Liver (tissue), 9 donors: ENCODE measurements around the gene KCNA2. TPM values are rescaled to one million over a fixed set of nuclear protein-coding genes. Genes with fewer than 3 reads are reported as not detected.

ENCODE experiments used
- DNase-seq: peaks from one replicate; pipeline ENCODE4 v3.0.0-alpha.2; 2017; ENCODE audit warnings: low spot score
- H3K27ac ChIP-seq, 2 donors: one replicate each; pipeline ENCODE4 v1.7.0; 2013; ENCODE audit warnings: inconsistent platforms in 2 of 2, low read length in 2 of 2, control low read depth in 1 of 2, low read depth in 1 of 2, mild to moderate bottlenecking in 1 of 2
- H3K27me3 ChIP-seq, 4 donors: one replicate each; pipeline versions ENCODE4 v1.6.1 to v1.7.0; 2013; ENCODE audit warnings: low read length in 3 of 4, inconsistent platforms in 1 of 4, mild to moderate bottlenecking in 1 of 4, moderate library complexity in 1 of 4; ENCODE audit not compliant: control insufficient read depth in 4 of 4, insufficient read depth in 4 of 4
- H3K36me3 ChIP-seq, 4 donors: one replicate each; pipeline versions ENCODE4 v1.6.1 to v1.7.0; 2013; ENCODE audit warnings: low read length in 3 of 4, mild to moderate bottlenecking in 3 of 4, low read depth in 1 of 4, moderate library complexity in 1 of 4; ENCODE audit not compliant: control insufficient read depth in 4 of 4, insufficient read depth in 3 of 4
- H3K4me1 ChIP-seq, 4 donors: one replicate each; pipeline versions ENCODE4 v1.6.1 to v1.7.0; 2013; ENCODE audit warnings: low read length in 3 of 4, mild to moderate bottlenecking in 3 of 4, moderate library complexity in 1 of 4; ENCODE audit not compliant: control insufficient read depth in 4 of 4, insufficient read depth in 4 of 4
- H3K4me3 ChIP-seq, 3 donors: one replicate each; pipeline versions ENCODE4 v1.6.1 to v1.7.0; 2013; ENCODE audit warnings: low read length in 3 of 3, control low read depth in 1 of 3, low read depth in 1 of 3, mild to moderate bottlenecking in 1 of 3
- H3K9ac ChIP-seq, 2 donors: one replicate each; pipeline ENCODE4 v1.7.0; 2013; ENCODE audit warnings: low read length in 2 of 2, mild to moderate bottlenecking in 2 of 2, moderate library complexity in 2 of 2, control low read depth in 1 of 2, low read depth in 1 of 2
- H3K9me3 ChIP-seq, 4 donors: one replicate each; pipeline versions ENCODE4 v1.6.1 to v1.7.0; 2013; ENCODE audit warnings: low read length in 3 of 4; ENCODE audit not compliant: control insufficient read depth in 4 of 4
- EGR1 ChIP-seq, 2 donors: IDR thresholded peaks; 2 replicates each; pipeline ENCODE4 v1.6.1; 2016 to 2018; ENCODE audit warnings: antibody characterized with exemption in 2 of 2, low read depth in 2 of 2
- FOXA2 ChIP-seq: IDR thresholded peaks from 2 replicates; pipeline ENCODE4 v1.6.1; 2016; ENCODE audit warnings: antibody characterized with exemption
- GABPA ChIP-seq, 2 donors: IDR thresholded peaks in 1 of 2; conservative IDR thresholded peaks in 1 of 2; 2 replicates each; pipeline ENCODE4 v1.6.1; 2016; ENCODE audit warnings: antibody characterized with exemption in 2 of 2, mild to moderate bottlenecking in 1 of 2, moderate library complexity in 1 of 2
- HNF4A ChIP-seq, 2 donors: conservative IDR thresholded peaks; 2 replicates each; pipeline ENCODE4 v1.6.1; 2016; ENCODE audit warnings: antibody characterized with exemption in 2 of 2, mild to moderate bottlenecking in 2 of 2
- HNF4G ChIP-seq: IDR thresholded peaks from 2 replicates; pipeline ENCODE4 v1.6.1; 2016; ENCODE audit warnings: antibody characterized with exemption
- JUND ChIP-seq, 2 donors: IDR thresholded peaks; 2 replicates each; pipeline ENCODE4 v1.6.1; 2016; ENCODE audit warnings: antibody characterized with exemption in 2 of 2
- MAX ChIP-seq: IDR thresholded peaks from 2 replicates; pipeline ENCODE4 v1.6.1; 2016; ENCODE audit warnings: antibody characterized with exemption
- NR2F2 ChIP-seq: IDR thresholded peaks from 2 replicates; pipeline ENCODE4 v1.6.1; 2016; ENCODE audit warnings: antibody characterized with exemption
- RAD21 ChIP-seq, 2 donors: IDR thresholded peaks; 2 replicates each; pipeline ENCODE4 v1.6.1; 2016; ENCODE audit warnings: antibody characterized with exemption in 2 of 2, mild to moderate bottlenecking in 2 of 2
- RXRA ChIP-seq, 2 donors: IDR thresholded peaks; 2 replicates each; pipeline ENCODE4 v1.6.1; 2017 to 2018; ENCODE audit warnings: antibody characterized with exemption in 2 of 2, mild to moderate bottlenecking in 1 of 2
- SP1 ChIP-seq: IDR thresholded peaks from 2 replicates; pipeline ENCODE4 v1.6.1; 2018; ENCODE audit warnings: antibody characterized with exemption, mild to moderate bottlenecking
- TAF1 ChIP-seq: conservative IDR thresholded peaks from 2 replicates; pipeline ENCODE4 v1.6.1; 2016; ENCODE audit warnings: antibody characterized with exemption, mild to moderate bottlenecking
- YY1 ChIP-seq: IDR thresholded peaks from 2 replicates; pipeline ENCODE4 v1.6.1; 2016; ENCODE audit warnings: antibody characterized with exemption, mild to moderate bottlenecking
- ZBTB33 ChIP-seq: IDR thresholded peaks from 2 replicates; pipeline ENCODE4 v1.6.1; 2016; ENCODE audit warnings: antibody characterized with exemption
- WGBS: extraction: QIAGEN DNeasy Blood & Tissue Kit; methylation state at CpG from one replicate; pipeline ENCODE4 v1.1.7; 2013; 5-methylcytosine and 5-hydroxymethylcytosine counted together
- polyA plus RNA-seq, 2 donors: library from polyadenylated mRNA; stranded (reverse) in 1 of 2; unstranded in 1 of 2; fragments of 200-250 nt in 1 of 2; fragments of >200 nt in 1 of 2; fragmentation: Nextera tagmentation in 1 of 2; extraction: Ambion mirVana in 1 of 2; gene quantifications; one replicate each; pipeline versions ENCODE4 v1.2.1 to v1.2.3, GENCODE V29; 2013 to 2015
- total RNA-seq, 2 donors: library from RNA; depleted of rRNA; stranded (reverse); fragments of >200 nt; gene quantifications; one replicate each; pipeline ENCODE4 v1.2.3, GENCODE V29; 2014
- donor health status: healthy.
- donor health status: healthy.
- donor health status: healthy.
- donor health status: healthy.
- donor health status: healthy.

Gene KCNA2
- total and polyA plus RNA-seq, 4 donors, result 0.02 to 0.08 TPM; not detected in 2

GRCh38 chr1:110634086-110634454 lies 27.9 kb upstream of the KCNA2 start:
- TF ChIP-seq RAD21 (IDR thresholded peaks at IDR 0.05) (no peak), ZBTB33 (no peak)
- H3K27me3 ChIP-seq, result no peaks in the 10 kb centered on the region
- no peak overlapping the region for H3K4me3 ChIP-seq
- no peak overlapping the region for H3K27ac ChIP-seq
- H3K9ac ChIP-seq, result no peak overlapping the region
- no peaks in the 10 kb centered on the region for H3K9me3 ChIP-seq
- 44% methylated on average over 1 of the region's 1 CpG for WGBS
- H3K4me1 ChIP-seq, result no peaks in the 10 kb centered on the region
- no peaks in the 10 kb centered on the region for H3K36me3 ChIP-seq
- no peak for DNase-seq

GRCh38 chr1:110633646-110634030 lies 27.5 kb upstream of the KCNA2 start:
- Histone ChIP-seq H3K36me3 (no peaks in the 10 kb centered on the region), H3K4me3 (no peak overlapping the region), H3K9me3 (no peaks in the 10 kb centered on the region), H3K9ac (no peak overlapping the region), H3K27ac (no peak overlapping the region), H3K27me3 (no peaks in the 10 kb centered on the region), H3K4me1 (no peaks in the 10 kb centered on the region)
- TF ChIP-seq RXRA (IDR thresholded peaks at IDR 0.05) (no peak), MAX (no peak), HNF4G (no peak), FOXA2 (no peak), YY1 (no peak), JUND (IDR thresholded peaks at IDR 0.05) (no peak), NR2F2 (no peak), HNF4A (conservative IDR thresholded peaks at IDR 0.05) (no peak)
- 67% methylated on average over 2 of the region's 2 CpGs for WGBS
- DNase-seq, result no peak

- no peak for DNase-seq
- WGBS, result 68% methylated on average over 6 of the region's 6 CpGs
- Histone ChIP-seq H3K36me3 (no peaks in the 10 kb centered on the region), H3K27me3 (no peaks in the 10 kb centered on the region), H3K9ac (no peak overlapping the region), H3K9me3 (no peaks in the 10 kb centered on the region), H3K27ac (peak overlapping the region in 1 of 2 donors; percentile 15), H3K4me1 (no peaks in the 10 kb centered on the region), H3K4me3 (no peak overlapping the region)
- TF ChIP-seq EGR1 (IDR thresholded peaks at IDR 0.05; ENCODE audit: low read depth in 2 of 2) (no peak), SP1 (no peak), TAF1 (no peak), GABPA (IDR thresholded peaks at IDR 0.05 in 1 of 2, conservative IDR thresholded peaks at IDR 0.05 in 1 of 2) (no peak), MAX (no peak), NR2F2 (no peak)
These were observed 25.9 kb upstream of the KCNA2 start for GRCh38 chr1:110631836-110632620.
